IMR-90 (cell line): Measurements from ENCODE around the gene POLR2L. TPM values are rescaled to one million over a fixed set of nuclear protein-coding genes. Genes with fewer than 3 reads are reported as not detected.

Experiments used
- ATAC-seq: fragments of 200-7000 bp; cut with Tn5 transposase; 2 replicates; pipeline ENCODE4 v1.9.1; 2020; ENCODE audit warnings: low read depth, mild to moderate bottlenecking, moderate library complexity
- BruUV-seq: library from RNA; stranded (reverse); fragments of 400-500 nt; replicated peaks from 2 replicates; lab custom pipeline; 2021; lab: Mats Ljungman, UMichigan
- CTCF ChIA-PET: fragments of 300-600 bp; formaldehyde crosslinking; extraction: SDS; loops from one replicate; lab custom pipeline; 2021; ENCODE audit warnings: antibody characterized with exemption; lab: Yijun Ruan, JAX
- POLR2A ChIA-PET: fragments of 300-600 bp; sonication (Branson Sonifier 250); formaldehyde crosslinking; loops from one replicate; lab custom pipeline; 2022; ENCODE audit warnings: antibody characterized with exemption; ENCODE audit not compliant: unreplicated experiment; lab: Charles Lee
- DNase-seq: peaks from one replicate; pipeline ENCODE4 v3.0.0; 2013
- H2AFZ ChIP-seq: replicated peaks from 2 replicates; pipeline ENCODE3; 2013; ENCODE audit warnings: low read length, mild to moderate bottlenecking; ENCODE audit not compliant: poor library complexity
- H2AK5ac ChIP-seq: 2 replicates; pipeline ENCODE4 v1.6.1; 2013; ENCODE audit warnings: low read depth, low read length, inconsistent platforms
- H2AK9ac ChIP-seq: replicated peaks from 2 replicates; pipeline ENCODE3; 2013; ENCODE audit warnings: mild to moderate bottlenecking, low read depth, low read length, moderate library complexity; ENCODE audit not compliant: poor library complexity
- H2BK120ac ChIP-seq: 2 replicates; pipeline ENCODE4 v1.6.1; 2013; ENCODE audit warnings: low read depth, low read length, inconsistent platforms
- H2BK15ac ChIP-seq: 3 replicates; pipeline ENCODE4 v1.6.1; 2013; ENCODE audit warnings: low read depth, low read length, inconsistent platforms
- H2BK20ac ChIP-seq: 2 replicates; pipeline ENCODE4 v1.6.1; 2013; ENCODE audit warnings: low read depth, mild to moderate bottlenecking, inconsistent platforms, low read length, moderate library complexity
- H2BK5ac ChIP-seq: 2 replicates; pipeline ENCODE4 v1.6.1; 2013; ENCODE audit warnings: mild to moderate bottlenecking, low read depth, low read length, inconsistent platforms; ENCODE audit not compliant: poor library complexity, severe bottlenecking
- H3K14ac ChIP-seq: replicated peaks from 2 replicates; pipeline ENCODE4 v1.6.1; 2013; ENCODE audit warnings: low read depth, low read length, inconsistent platforms
- H3K18ac ChIP-seq: 2 replicates; pipeline ENCODE4 v1.6.1; 2013; ENCODE audit warnings: low read depth, low read length, control low read depth
- H3K23ac ChIP-seq: 2 replicates; pipeline ENCODE4 v1.6.1; 2013; ENCODE audit warnings: low read depth, low read length, inconsistent platforms
- H3K27ac ChIP-seq: 2 replicates; pipeline ENCODE4 v1.5.1; 2013; ENCODE audit warnings: mild to moderate bottlenecking, control low read depth, low read length; ENCODE audit not compliant: insufficient read depth
- H3K27me3 ChIP-seq: 2 replicates; pipeline ENCODE4 v1.6.1; 2013; ENCODE audit warnings: low read length; ENCODE audit not compliant: control insufficient read depth, insufficient read depth
- H3K36me3 ChIP-seq: 2 replicates; pipeline ENCODE4 v1.6.1; 2013; ENCODE audit warnings: low read length, mixed read lengths; ENCODE audit not compliant: control insufficient read depth, insufficient read depth
- H3K4ac ChIP-seq: 2 replicates; pipeline ENCODE4 v1.6.1; 2013; ENCODE audit warnings: low read depth, low read length, inconsistent platforms
- H3K4me1 ChIP-seq: 2 replicates; pipeline ENCODE4 v1.6.1; 2013; ENCODE audit warnings: low read length, mixed read lengths; ENCODE audit not compliant: control insufficient read depth, insufficient read depth
- H3K4me2 ChIP-seq: 2 replicates; pipeline ENCODE4 v1.6.1; 2013; ENCODE audit warnings: low read depth, mild to moderate bottlenecking, control low read depth, low read length, moderate library complexity
- H3K4me3 ChIP-seq: 2 replicates; pipeline ENCODE4 v1.5.1; 2013; ENCODE audit warnings: low read depth, mild to moderate bottlenecking, control low read depth, low read length, moderate library complexity; ENCODE audit not compliant: insufficient read depth
- H3K56ac ChIP-seq: 2 replicates; pipeline ENCODE4 v1.6.1; 2013; ENCODE audit warnings: low read length, inconsistent platforms; ENCODE audit not compliant: insufficient read depth; ENCODE audit errors: extremely low read depth
- H3K79me1 ChIP-seq, 2 experiments: 2 replicates each; pipeline ENCODE4 v1.6.1; 2013; ENCODE audit warnings: low read length in 2 of 2, inconsistent platforms in 1 of 2, low read depth in 1 of 2
- H3K9ac ChIP-seq: 2 replicates; pipeline ENCODE4 v1.6.1; 2013; ENCODE audit warnings: low read depth, low read length, control low read depth
- H3K9me1 ChIP-seq: 2 replicates; pipeline ENCODE4 v1.6.1; 2013; ENCODE audit warnings: low read length, inconsistent platforms; ENCODE audit not compliant: insufficient read depth
- H3K9me3 ChIP-seq: 2 replicates; pipeline ENCODE4 v1.6.1; 2013; ENCODE audit warnings: low read length; ENCODE audit not compliant: control insufficient read depth, insufficient read depth
- H4K20me1 ChIP-seq: 2 replicates; pipeline ENCODE4 v1.6.1; 2013; ENCODE audit warnings: low read length, inconsistent platforms; ENCODE audit not compliant: insufficient read depth
- H4K5ac ChIP-seq: 2 replicates; pipeline ENCODE4 v1.6.1; 2013; ENCODE audit warnings: mild to moderate bottlenecking, low read depth, low read length, control low read depth
- H4K8ac ChIP-seq, 2 experiments: 2 replicates each; pipeline ENCODE4 v1.6.1; 2013; ENCODE audit warnings: low read depth in 2 of 2, low read length in 2 of 2, control low read depth in 1 of 2, inconsistent platforms in 1 of 2
- H4K91ac ChIP-seq: 2 replicates; pipeline ENCODE4 v1.6.1; 2013; ENCODE audit warnings: low read depth, low read length, inconsistent platforms; ENCODE audit not compliant: insufficient read depth
- BHLHE40 ChIP-seq: fragments of 150-350 bp; IDR thresholded peaks from 2 replicates; pipeline ENCODE4 v1.6.1; 2016; ENCODE audit warnings: mild to moderate bottlenecking, low read depth, low read length
- CEBPB ChIP-seq: IDR thresholded peaks from 2 replicates; pipeline ENCODE4 v1.6.1; 2012; ENCODE audit warnings: low read depth, low read length, improper control_type of control experiment
- CHD1 ChIP-seq: IDR thresholded peaks from 2 replicates; pipeline ENCODE4 v1.6.1; 2012; ENCODE audit warnings: low read depth, low read length, improper control_type of control experiment
- CTCF ChIP-seq: conservative IDR thresholded peaks from 2 replicates; pipeline ENCODE4 v1.5.1; 2012; ENCODE audit warnings: mild to moderate bottlenecking, low read depth, low read length, improper control_type of control experiment
- ELK1 ChIP-seq: fragments of 150-350 bp; IDR thresholded peaks from 2 replicates; pipeline ENCODE4 v1.6.1; 2016; ENCODE audit warnings: low read depth, mild to moderate bottlenecking, low read length, moderate library complexity, borderline replicate concordance
- FOS ChIP-seq: fragments of 150-350 bp; IDR thresholded peaks from 2 replicates; pipeline ENCODE4 v1.6.1; 2016; ENCODE audit warnings: low read depth, low read length
- MAFK ChIP-seq: IDR thresholded peaks from 2 replicates; pipeline ENCODE4 v1.6.1; 2012; ENCODE audit warnings: low read depth, low read length, improper control_type of control experiment
- MAZ ChIP-seq: IDR thresholded peaks from 2 replicates; pipeline ENCODE4 v1.6.1; 2012; ENCODE audit warnings: low read depth, mild to moderate bottlenecking, low read length, improper control_type of control experiment, moderate library complexity, borderline replicate concordance
- MXI1 ChIP-seq: IDR thresholded peaks from 2 replicates; pipeline ENCODE4 v1.6.1; 2012; ENCODE audit warnings: low read depth, mild to moderate bottlenecking, low read length, moderate library complexity, borderline replicate concordance
- NFE2L2 ChIP-seq: fragments of 150-350 bp; IDR thresholded peaks from 2 replicates; pipeline ENCODE4 v1.6.1; 2016; ENCODE audit warnings: low read depth, mild to moderate bottlenecking, low read length
- POLR2A ChIP-seq: IDR thresholded peaks from 2 replicates; pipeline ENCODE4 v1.6.1; 2012; ENCODE audit warnings: mild to moderate bottlenecking, low read depth, low read length
- RAD21 ChIP-seq: IDR thresholded peaks from 2 replicates; pipeline ENCODE4 v1.6.1; 2012; ENCODE audit warnings: low read length, improper control_type of control experiment
- RCOR1 ChIP-seq: IDR thresholded peaks from 2 replicates; pipeline ENCODE4 v1.6.1; 2012; ENCODE audit warnings: mild to moderate bottlenecking, low read length, improper control_type of control experiment; ENCODE audit not compliant: insufficient replicate concordance
- RFX5 ChIP-seq: IDR thresholded peaks from 2 replicates; pipeline ENCODE4 v1.8.0; 2012; ENCODE audit warnings: low read depth, mild to moderate bottlenecking, low read length, moderate library complexity
- SMC3 ChIP-seq: fragments of 150-350 bp; IDR thresholded peaks from 2 replicates; pipeline ENCODE4 v1.6.1; 2016; ENCODE audit warnings: low read depth, mild to moderate bottlenecking, antibody characterized with exemption, low read length, moderate library complexity
- USF2 ChIP-seq: fragments of 150-350 bp; IDR thresholded peaks from 2 replicates; pipeline ENCODE4 v1.6.1; 2017; ENCODE audit warnings: mild to moderate bottlenecking, antibody characterized with exemption, low read length, low read depth
- WGBS, 2 experiments: methylation state at CpG; one replicate each; pipeline versions ENCODE4 v1.1.5 to v1.1.7; 2013; ENCODE audit warnings: missing lambda C conversion rate in 2 of 2; ENCODE audit not compliant: insufficient read length in 1 of 2; ENCODE audit errors: extremely low coverage in 2 of 2; 5-methylcytosine and 5-hydroxymethylcytosine counted together
- dilution Hi-C: fragments of 300-500 bp; cut with HindIII; formaldehyde crosslinking; loops from one replicate; pipeline ENCODE4 v1.14.3; 2018; ENCODE audit warnings: low sequenced_read_pairs; ENCODE audit not compliant: unreplicated experiment
- in situ Hi-C: fragments of 300-500 bp; cut with MboI; formaldehyde crosslinking; loops from 3 replicates; pipeline ENCODE4 v1.14.3; 2019; ENCODE audit warnings: low sequenced_read_pairs, inconsistent platforms, mixed read lengths
- intact Hi-C: fragments of 100-400 bp; cut with micrococcal nuclease; formaldehyde crosslinking; loops from 2 replicates; pipeline ENCODE4 v1.10.0; 2022
- polyA plus RNA-seq, 3 experiments: library from polyadenylated mRNA; depleted of rRNA; stranded (reverse); fragments of >200 nt; gene quantifications; 2 replicates each; pipeline ENCODE4 v1.2.3, GENCODE V29; 2012; ENCODE audit warnings: low replicate concordance in 1 of 3
- total RNA-seq: library from RNA; depleted of rRNA; stranded (reverse); fragments of >200 nt; gene quantifications from 2 replicates; pipeline ENCODE4 v1.2.3, GENCODE V29; 2012

Gene POLR2L
- total and polyA plus RNA-seq, 2 of the 4 experiments (the other 2 are of a cell fraction) = 44.4 to 416 TPM

GRCh38 chr11:862696-863022 is 20.3 kb upstream of the POLR2L start:
- no TSS peak for BruUV-seq
- Histone ChIP-seq H3K4me1 (peaks cover 12% of the 10 kb centered on the region), H3K79me1 (peaks cover 23 to 63% of the 10 kb centered on the region in 2 experiments; a peak in 3 of 4 replicates), H3K36me3 (peaks cover 35% of the 10 kb centered on the region; the same call in 1 of the 2 replicates), H3K4me3 (no peak overlapping the region), H3K9ac (no peak overlapping the region), H2BK20ac (no peak overlapping the region), H3K9me3 (no peaks in the 10 kb centered on the region), H2BK15ac (no peak overlapping the region), H3K23ac (no peak overlapping the region), H2BK5ac (no peak overlapping the region), H3K4ac (no peak overlapping the region), H2AK5ac (no peak overlapping the region), H4K5ac (no peak overlapping the region), H4K8ac (no peak overlapping the region), H2AK9ac (peak overlapping the region; percentile 42), H4K91ac (no peak overlapping the region), H2BK120ac (no peak overlapping the region), H3K27me3 (no peaks in the 10 kb centered on the region), H3K18ac (no peak overlapping the region), H2AFZ (peak overlapping the region; percentile 70), H3K9me1 (peaks cover 3% of the 10 kb centered on the region; the same call in 1 of the 2 replicates), H3K4me2 (no peak overlapping the region), H3K14ac (no peak overlapping the region), H3K27ac (no peak overlapping the region), H4K20me1 (peaks cover 60% of the 10 kb centered on the region), H3K56ac (no peak overlapping the region)
- in situ Hi-C loops = no loop called here
- WGBS, 2 experiments = 80% methylated on average over 6 of the region's 12 CpGs; no CpG with 5 or more reads in 1 of the 2 experiments
- dilution Hi-C loops = no loop called here
- DNase-seq (no peak), ATAC-seq (no peak)
- ChIA-PET CTCF (no interaction called here), POLR2A (no interaction called here)
- intact Hi-C loops = no loop called here
- TF ChIP-seq POLR2A = no peak
- no peak for TF ChIP-seq NFE2L2
- no peak for TF ChIP-seq CTCF
- no peak for TF ChIP-seq MAZ
- TF ChIP-seq USF2 = no peak
- TF ChIP-seq FOS = no peak
- TF ChIP-seq MXI1 = no peak
- TF ChIP-seq RCOR1 = no peak
- no peak for TF ChIP-seq ELK1
- no peak for TF ChIP-seq SMC3
- no peak for TF ChIP-seq BHLHE40
- no peak for TF ChIP-seq RAD21
- TF ChIP-seq MAFK = no peak
- TF ChIP-seq CEBPB = no peak
- TF ChIP-seq RFX5 = no peak
- TF ChIP-seq CHD1 = no peak
